SW480 (cell line): ENCODE measurements around the gene TMEM171.

Experiments
- DNase-seq: peaks from one replicate; pipeline ENCODE4 v3.0.0-alpha.2; 2016; ENCODE audit warnings: low spot score

The TMEM171 gene, protein sequence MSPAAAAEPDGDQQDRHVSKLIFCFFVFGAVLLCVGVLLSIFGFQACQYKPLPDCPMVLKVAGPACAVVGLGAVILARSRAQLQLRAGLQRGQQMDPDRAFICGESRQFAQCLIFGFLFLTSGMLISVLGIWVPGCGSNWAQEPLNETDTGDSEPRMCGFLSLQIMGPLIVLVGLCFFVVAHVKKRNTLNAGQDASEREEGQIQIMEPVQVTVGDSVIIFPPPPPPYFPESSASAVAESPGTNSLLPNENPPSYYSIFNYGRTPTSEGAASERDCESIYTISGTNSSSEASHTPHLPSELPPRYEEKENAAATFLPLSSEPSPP

DNA sequence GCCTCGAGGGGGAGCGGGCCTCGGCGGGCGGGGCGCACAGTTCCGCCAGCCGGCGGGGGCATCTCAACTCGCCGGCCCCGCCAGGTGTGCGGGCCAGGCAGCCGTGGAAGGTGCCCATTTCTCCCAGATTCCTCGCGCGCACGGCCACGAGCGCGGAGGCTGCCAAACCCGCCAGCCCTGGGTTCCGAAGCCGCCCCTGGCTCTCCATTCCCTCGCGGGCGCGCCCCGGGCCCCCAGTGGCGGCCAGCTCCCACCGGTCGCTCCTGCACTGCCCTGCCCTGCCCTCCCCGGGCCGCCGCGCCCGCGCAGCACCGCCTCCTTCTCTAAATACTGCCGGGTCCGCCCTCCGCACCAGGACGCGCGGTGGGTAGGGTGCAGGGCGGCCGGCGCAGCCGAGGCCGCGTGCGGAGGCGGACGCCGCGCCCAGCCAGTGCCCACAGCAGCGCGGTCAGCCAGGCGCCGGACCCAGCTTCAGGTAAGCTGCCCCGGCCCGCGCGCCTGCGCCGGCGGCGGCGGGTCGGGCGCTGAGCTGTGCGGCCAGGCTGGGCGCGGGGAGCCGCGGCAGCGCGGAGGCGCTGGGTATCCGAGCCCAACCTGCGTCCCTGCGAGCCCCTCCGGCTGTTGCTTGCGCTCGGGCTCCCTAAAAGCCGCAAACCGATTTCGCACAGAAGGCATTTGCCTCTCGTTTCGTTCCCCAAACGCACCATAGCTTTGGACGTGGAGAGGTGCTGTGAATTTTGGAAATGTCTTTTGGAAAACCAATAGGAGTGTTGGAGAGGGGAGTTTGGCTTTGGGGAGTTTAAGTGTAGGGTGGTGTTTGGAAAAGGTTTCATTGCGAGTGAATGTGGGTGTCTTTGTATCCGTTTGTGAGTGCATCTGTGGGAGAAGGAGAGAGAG lies at the start of gene TMEM171:
TMEM171 (plus strand) TSS at position 354 of the 897 bp plus-strand sequence. CDS start 2,799 bp downstream, outside the sequence.
- DNase-seq = peak; percentile 52

DNA sequence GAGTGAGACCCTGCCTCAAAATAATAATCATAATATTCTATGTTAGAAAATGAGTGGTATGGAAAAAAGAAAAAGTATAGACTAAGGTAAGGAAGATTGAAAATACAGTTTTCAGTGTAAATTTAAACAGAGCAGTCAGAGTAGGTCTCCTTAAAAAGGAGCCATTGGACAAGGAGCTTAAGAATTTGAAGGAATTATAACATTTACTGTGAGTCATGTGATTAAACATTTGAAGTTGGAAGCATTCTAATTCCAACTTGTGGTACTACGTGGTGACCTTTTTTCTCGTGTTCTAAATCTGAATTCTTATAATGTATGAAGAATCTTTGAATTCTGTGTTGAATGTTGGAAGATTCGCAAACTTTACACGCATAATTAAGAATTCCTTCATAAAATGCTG lies 39.3 kb upstream of the TMEM171 start:
- no peak for DNase-seq

DNA sequence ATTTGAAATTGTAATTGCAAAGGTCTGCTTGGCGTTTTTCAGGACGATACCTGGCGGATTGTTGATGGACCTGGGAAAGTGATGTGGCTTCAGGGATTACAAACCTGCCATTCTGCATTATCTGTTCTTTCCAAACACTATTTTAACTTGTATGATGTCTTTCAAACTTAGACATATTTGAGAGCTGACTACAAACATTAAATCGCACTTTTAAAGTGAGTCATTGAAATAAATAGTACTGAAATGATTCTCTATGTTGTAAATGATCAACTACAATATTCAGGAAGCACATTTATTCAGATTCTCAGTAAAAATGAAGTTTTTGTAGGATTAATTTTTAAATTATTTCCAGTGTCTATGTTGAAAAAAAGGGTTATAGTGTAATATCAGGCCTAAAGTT lies 32.3 kb upstream of the TMEM171 start:
- no peak for DNase-seq

DNA sequence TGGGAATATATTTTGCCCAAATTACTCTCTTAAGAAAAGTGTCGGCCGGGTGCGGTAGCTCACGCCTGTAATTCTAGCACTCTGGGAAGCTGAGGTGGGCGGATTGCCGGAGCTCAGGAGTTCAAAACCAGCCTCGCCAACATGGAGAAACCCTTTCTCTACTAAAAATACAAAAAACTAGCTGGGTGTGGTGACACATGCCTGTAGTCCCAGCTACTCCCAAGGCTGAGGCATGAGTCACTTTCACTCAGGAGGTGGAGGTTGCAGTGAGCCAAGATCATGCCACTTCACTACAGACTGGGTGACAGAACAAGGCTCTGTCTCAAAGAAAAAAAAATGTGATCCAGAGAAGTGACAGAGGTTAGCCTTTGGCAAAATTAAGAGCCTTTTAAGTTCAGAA lies 26.4 kb upstream of the TMEM171 start:
- no peak for DNase-seq

DNA sequence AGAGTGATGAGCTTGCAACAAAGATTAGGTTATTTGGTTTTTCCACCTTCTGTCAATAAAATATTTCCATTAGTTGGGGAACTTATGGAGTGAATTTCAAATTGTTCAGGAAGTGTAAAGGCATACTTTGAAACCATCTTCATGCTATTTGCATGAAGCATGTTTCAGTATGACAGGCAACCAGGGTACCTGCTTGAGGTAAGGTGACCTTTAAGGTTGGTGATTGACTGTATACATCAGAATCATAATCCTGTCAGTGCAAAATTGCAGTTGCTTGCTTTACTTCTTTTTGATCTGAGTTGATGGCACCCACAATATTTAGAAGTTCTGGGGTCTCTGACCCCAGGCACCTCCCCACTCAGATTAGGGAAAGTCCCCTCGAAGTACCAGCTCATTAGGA lies 26.0 kb upstream of the TMEM171 start:
- no peak for DNase-seq

DNA sequence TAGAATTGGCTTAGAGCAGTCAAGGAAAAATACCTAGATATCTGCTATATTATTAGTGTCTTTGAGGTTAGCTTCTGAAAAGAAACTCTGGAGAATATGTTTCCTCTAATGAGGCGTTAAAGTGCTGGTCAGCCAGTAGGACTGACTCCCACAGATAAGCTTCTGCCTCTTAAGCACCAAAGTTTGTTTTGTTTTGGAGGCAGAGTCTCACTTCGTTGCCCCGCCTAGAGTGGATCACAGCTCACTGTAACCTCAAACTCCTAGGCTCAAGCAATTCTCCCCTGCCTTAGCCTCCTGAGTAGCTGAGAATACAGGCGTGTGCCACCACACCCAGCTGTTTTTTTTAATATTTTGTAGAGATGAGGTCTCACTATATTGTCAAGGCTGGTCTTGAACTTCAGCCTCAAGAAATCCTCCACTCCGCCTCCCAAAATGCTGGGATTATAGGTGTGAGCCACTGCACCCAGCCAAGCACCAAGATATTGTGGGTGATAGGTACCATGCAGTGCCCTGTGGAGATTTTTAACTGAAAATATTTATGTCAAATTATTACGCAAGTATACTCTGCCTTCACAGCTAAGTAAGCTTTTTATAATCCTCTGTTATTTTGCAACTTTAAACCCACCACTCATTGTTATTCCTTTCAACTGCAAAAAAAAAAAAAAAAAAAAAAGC lies 24.7 kb upstream of the TMEM171 start:
- DNase-seq = no peak

DNA sequence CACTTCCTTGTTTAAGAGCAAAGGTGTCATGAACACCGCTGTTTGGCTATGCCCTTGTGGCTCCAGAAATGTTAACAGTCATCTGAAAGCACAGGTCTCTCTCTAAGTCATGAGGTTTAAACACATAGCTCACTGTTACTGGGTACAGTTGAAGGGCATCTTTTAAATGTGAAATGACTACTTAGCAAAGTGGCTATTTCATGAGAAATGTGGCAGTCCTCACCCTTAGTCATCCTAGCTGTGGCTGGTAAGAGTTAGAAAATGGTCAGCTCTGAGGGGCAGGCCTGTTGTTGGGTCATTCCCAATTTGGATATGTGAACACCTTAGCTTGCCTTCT lies 24.2 kb upstream of the TMEM171 start:
- DNase-seq = no peak

DNA sequence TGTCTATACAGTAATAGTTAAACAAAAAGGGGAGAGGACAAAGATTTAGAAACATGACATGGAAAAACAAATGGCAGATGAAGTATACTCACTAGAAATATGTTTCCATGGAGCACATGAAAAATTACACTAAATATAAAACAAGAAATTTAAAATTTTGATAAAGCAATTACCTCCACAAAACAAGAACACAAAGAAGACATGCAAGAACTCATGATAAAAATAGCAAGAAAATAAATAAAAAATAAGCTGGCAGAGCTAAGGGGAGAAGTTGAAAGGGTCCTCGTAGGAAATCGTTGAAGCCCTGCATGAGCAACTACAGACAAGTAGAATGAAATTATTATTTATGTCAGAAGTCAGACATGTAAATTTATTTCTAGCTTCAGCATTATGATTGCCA lies 22.6 kb upstream of the TMEM171 start:
- no peak for DNase-seq

DNA sequence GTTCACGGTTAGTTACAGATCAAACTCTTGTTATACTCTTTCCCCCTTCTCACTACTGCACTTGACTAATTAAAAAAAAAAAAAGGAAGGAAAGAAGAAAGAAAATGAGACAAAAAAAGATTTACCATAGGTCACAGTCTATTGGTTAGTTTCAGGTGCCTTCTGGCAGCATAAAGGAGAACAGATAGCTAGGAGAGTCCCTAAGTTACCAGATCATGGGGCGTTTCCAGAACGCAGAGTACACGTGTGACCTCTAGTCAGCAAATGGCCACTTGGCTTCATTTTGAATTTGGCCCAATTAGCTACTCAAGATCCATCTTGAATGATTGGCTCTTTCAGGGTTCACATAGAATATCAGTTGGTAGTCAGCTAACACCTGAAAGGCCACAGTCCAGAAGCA lies 20.3 kb upstream of the TMEM171 start:
- DNase-seq = no peak

DNA sequence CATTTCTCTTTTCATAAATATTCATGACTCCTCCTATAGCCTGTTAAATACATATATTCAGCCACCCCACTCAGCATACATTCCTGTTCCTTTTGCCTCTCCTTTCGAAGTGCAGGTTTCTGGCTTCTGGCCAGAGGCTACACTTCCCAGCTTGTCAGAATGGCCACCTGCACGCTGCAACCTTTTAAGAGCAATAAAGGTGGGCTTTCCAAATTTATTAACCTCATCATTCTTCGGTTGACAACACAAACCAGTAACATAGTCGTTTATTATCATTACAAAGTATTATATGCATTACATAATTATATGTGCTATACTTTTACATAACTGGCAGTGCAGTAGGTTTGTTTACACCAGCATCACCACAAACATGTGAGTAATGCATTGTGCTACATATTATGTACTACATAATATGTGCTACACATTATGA lies 16.5 kb upstream of the TMEM171 start:
- DNase-seq = no peak

DNA sequence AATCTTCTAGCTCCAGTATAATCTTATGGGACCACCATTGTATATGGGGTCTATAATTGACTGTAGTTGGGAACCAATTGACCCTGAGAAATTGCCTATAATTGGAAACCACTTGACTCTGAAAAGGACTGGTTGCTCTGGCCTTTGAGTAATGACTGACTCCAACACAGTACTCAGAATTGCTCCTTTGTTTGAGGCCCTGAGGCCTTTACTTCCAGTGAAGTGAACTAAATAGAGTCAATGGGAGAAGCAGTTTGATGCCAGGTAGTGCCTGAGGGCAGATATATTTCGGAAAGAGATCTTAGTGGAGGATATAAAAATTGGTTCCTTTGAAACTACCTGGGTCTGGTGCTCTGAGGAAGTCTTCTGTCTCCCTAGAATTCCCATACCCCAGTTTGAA lies 16.0 kb upstream of the TMEM171 start:
- DNase-seq = no peak

DNA sequence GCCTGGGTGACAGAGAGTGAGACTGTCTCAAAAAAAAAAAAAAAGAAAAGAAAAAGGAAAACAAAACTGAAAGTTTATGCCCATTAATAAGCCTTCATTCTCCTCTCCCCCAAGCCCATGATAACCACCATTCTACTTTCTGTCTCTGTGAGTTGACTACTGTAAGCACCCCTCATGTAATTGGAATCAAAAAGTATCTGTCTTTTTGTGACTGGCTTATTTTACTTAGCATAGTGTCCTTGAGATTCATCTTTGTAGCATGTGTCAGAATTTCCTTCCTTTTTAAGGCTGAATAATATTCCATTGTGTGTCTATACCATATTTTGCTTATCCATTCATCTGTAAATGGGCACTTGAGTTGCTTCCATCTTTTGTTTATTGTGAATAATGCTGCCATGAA lies 14.0 kb upstream of the TMEM171 start:
- no peak for DNase-seq

DNA sequence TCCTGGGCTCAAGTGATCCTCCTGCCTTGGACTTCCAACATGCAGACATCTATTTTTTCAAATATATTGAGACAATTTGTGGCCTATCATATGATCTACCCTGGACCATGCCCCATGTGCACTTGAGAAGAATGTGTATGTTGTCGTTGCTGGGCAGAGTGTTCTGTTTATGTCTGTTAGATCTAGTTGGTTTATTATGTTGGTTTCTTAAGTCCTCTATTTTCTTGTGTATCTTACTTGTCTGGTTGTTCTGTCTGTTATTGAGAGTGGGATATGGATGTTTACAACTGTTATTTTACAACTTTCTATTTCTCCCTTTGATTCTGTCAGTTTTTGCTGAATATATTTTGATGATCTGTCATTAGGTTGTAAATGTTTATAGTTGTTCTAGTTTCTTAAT lies 10.2 kb upstream of the TMEM171 start:
- no peak for DNase-seq

DNA sequence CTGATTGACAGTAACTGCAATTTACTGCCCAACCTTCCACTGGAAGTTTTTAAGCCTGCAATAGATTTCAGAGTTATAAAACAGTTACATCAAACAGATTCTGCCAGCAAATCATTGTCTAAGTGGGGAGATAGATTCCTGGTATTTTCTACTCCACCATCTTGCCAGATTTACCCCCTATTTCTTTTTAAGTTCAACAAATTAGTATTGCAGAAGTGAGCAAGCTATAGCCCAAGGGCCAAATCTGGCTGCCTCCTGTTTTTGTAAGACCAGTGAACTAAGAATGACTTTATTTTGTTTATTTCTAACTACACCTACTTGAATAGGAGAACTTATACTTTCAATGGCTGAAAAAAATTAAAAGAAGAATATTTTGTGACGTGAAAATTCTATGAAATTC lies 8.8 kb upstream of the TMEM171 start:
- DNase-seq = no peak

DNA sequence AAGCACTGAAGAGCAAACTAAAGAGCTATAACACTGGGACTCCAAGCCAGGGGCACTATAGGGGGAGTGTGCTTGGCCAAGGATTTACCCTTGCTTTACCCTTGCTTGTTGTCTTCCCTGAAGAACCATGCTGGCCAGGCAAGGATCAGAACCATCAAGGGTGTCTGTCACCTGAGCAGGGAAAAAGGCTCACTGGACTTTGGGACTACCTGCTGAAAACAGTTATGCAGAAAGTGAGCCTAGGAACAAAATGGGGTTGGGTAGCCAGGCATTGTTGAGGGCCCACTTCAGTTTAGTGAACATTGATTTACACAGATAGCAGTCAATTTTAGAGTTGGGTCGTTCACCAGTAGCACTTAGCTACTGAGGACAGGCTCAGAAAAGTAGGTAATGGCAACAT lies 8.0 kb upstream of the TMEM171 start:
- no peak for DNase-seq

DNA sequence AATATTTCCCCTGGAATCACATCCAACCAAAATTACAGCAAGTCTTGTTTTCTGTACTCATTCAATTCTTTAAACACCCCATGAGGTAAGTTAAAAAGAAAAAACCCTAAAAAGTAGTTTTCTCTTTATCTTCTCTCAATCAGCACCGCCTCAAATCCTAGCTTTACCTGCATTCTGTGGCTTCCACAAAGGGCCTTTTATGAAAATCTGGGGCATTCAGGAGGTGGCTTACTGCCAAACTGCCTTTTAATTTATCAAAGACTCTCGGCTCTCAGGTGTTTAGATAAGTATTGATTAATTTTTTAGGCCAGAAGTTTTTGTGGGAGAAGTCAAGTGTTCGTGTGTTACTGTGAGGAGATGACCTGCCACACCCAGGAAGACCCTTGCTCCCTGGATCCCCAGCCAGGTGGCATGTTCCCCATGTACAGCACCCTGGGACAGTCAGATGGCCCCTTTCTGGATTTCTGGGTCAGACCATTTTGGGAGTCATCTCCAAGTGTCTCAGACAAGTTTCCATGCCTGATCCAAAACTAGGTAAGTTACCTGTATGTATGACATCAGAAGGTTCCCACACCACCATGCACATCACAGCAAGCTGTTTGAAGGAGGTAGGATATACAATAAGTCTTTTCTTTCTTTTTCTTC lies 6.2 kb upstream of the TMEM171 start:
- DNase-seq = no peak

DNA sequence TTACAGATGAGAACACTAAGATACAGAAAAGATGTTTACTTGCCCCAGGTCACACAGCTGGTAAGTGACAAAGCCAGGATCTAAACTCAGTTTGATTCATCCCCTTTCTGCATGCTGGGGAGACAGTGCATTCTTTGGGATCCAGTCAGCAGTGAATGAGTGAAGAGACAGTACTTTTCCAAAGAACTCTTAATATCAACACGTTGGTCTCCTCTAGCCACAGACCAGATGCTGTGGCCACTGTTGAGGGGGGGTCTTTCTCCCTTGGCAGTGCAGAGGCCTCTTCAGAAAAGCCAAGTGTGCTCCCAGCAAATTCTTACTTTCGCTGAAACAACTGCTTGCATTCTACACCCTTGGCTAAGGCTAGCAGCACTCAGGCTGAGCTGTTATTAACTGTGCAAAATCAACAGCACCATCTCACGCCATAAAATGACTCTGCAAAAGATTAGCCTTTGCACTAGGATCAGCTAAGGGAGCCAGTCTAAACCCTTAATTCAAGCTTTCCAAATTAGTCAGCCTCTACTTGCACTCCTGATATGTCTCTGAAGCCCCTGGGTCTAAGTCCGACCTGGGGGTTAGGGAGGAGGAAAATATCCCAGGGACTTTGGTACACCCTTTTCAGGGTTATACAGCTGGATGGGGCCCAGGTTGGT lies 4.8 kb upstream of the TMEM171 start:
- DNase-seq = no peak

DNA sequence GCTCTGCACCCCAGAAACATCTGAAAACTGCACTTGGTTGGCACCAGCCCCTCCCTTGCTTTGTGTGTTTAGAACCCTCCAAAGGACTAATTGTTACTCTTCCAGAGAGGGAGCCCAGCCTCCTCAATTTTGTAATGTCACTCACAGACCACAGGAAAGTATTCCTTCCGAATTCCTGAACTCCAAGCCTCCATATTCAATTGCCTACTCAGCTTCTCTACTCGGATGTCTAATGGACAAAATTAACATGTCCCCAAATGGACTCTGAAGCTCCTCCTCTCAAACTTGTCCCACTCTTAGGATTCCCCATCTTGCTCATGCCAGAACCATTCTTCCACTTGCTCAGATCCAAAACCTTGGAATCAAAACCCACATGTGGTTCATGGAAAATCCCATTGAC lies 3.9 kb upstream of the TMEM171 start:
- DNase-seq = no peak

DNA sequence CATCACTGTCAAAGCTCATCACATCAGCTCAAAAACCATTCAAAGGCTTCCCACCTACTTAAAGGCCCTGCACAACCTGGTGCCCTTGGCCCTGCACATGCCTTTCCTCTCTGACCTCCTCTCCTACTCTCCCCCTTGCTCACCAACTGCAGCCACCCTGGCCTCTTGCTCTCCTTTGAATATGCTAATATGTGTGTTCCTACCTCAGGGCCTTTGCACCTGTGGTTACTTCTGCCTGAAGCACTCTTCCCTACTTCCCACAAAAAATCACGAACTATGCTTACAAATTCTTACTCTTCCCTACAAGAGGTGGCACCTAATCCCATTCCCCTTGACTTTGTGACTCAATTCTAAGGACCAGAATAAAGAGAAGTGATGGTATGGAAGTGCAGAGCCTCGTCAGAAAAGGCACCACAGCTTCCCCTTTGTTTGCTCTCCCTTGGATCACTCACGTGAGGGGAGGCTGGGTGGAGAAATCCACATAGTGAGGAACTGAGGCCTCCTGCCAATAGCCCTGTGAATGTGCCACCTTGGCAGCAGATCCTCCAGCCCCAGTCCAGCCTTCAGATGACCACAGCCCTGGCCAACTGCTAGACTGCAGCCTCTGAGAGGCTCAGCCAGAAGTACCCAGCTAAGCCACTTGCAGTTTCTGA lies 3.2 kb upstream of the TMEM171 start:
- no peak for DNase-seq

DNA sequence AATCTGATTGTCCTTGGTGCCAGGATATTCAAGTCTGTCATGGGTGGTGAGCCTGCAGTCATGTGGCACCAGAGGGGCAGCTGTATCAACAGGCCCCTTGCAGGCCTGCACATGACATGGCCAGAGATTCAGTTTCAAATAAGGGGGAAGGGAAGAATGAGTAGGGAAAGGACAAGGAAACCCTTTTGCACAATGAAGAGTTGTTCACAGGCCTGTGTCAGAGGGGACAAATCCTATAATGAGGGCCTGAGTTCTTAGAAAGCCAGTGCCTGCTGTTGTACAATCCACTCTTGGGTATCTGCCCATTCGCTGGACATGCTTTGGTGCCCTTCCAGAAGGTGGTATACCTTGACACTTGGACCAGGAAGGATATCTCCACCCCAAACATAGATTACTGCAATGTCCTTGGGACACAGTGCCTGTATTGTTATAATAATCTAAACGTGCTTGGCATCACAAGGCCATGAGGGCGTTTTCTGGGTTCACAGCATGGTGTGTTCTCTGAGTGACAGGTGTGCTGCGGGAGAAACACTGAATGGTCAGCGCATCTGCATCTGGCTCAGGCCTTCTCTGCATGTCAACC lies 1.9 kb upstream of the TMEM171 start:
- no peak for DNase-seq
